Erythroblast (primary cell): ENCODE measurements around the gene AMPH.
"Not testable (repeated sequence)": the region's sequence is repeated elsewhere in the genome, so short reads cannot be mapped to it uniquely, and the experiment has no call there.

Source experiments
- DNase-seq, 2 experiments: peaks; one replicate each; lab custom pipeline; 2025; lab: John Stamatoyannopoulos, UW
- GATA1 ChIP-seq: IDR thresholded peaks from 2 replicates; pipeline ENCODE4 v1.6.1; 2011; ENCODE audit warnings: low read depth, mild to moderate bottlenecking, control low read depth, low read length, moderate library complexity
- POLR2A ChIP-seq: IDR thresholded peaks from 2 replicates; pipeline ENCODE4 v1.6.1; 2011; ENCODE audit warnings: mild to moderate bottlenecking, low read length

AMPH gene

DNA sequence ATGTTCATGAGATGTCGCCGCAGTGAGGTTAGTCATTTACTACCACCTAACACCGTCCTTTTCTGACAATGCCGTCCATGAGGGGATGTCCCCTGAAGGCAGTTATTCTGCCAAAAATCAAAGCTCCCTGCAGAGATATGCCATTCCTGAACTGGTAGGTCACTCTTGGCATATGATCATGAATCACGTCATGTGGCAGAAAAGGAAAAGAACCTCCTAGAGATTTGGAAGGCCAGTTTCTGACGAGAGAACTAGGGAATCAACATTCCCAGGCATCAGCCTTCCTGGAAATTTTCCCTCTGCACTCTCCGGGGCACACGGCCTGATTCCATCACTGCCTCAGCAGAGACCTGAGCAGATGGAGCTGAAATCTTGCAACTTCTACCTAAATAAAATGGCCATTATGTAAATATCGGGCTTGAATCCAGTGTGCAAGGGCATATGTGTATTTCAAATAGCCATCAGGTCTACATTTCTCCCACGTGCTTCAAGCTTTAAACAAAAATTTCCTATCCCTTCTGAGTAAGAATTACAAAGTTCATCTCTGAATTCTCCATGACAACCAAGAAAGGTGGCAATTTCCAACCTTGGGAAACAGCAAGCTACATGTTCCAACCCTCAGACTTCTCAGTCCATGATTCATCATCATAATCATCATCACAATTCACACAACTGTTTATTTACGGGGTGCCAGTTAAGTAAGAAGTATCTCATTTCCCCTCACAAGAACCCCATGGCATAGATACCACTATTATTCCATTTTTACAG is 46.5 kb downstream of the AMPH start:
- TF ChIP-seq POLR2A (no peak), GATA1 (no peak)
- DNase-seq = no peak

DNA sequence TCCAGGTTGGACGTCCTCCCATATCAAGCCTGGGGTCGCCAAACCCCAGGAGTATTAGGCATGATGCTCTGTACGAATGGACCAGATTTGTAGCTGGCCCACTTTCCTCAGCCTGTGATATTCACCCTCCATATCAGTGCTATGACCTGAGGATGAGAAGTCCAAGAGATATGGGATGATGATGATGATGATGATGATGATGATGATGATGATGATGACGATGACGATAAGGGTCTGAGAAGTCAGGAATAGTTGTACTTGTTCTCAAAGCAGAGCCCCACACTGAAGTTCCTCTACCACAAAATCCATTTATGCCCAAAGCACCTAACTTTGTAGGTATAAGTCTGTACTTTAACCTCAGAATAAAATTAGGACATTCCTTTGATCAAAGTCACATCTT is 50.7 kb downstream of the AMPH start:
- no peak for TF ChIP-seq POLR2A
- no peak for TF ChIP-seq GATA1
- no peak for DNase-seq

DNA sequence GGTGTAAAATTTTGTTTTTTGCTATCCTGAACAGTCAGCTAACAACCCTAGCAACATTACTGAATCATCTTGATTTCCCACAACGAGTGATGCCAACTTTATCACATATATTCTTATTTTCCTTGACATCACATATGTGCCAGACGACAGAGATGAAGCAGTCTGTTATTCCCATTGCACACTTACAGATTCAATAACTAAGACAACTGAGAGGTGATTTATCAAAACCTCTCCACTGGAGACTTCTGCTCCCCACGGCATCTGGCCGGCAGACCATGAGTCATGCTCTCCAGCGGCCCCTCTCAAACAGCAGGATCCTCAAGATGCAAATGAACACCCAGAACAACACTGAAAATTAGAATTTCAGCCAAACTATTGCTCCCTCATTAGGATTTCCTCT is 57.1 kb downstream of the AMPH start:
- TF ChIP-seq GATA1 (no peak), POLR2A (no peak)
- no peak for DNase-seq

DNA sequence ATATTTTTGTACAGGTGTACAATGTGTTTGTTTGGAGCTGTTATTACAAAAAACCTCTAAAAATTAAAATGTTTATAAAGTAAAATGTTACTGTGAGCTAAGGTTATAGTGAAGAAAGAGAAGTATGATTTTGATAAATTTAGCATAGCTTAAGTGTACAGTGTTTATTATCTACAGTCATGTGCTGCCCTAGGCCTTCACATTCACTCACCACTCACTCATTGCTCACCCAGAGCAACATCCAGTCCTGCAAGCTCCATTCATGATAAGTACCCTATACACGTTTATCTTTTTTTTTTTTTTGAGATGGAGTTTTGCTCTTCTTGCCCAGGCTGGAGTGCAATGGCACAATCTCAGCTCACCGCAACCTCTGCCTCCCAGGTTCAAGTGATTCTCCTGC is 59.6 kb downstream of the AMPH start:
- not testable (repeated sequence) for DNase-seq

DNA sequence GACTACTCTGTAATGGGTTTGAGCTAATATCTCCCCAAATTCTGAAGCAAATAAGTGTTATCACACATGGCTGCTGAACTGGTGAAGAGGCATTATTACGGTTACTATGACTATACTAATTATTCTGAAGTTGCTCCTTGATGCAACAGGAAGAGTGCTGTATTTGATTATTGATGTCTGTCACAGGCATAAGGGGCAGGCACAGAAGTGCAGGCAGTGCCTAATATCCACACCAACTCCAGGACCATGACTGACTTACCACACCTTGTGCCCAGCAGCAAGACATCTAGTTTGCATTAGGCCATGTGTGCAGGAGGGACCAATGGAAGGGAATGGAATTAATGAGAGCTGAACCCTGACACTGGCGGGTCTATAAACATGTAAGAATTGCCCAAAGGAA is 62.7 kb downstream of the AMPH start:
- TF ChIP-seq POLR2A (no peak), GATA1 (no peak)
- no peak for DNase-seq

DNA sequence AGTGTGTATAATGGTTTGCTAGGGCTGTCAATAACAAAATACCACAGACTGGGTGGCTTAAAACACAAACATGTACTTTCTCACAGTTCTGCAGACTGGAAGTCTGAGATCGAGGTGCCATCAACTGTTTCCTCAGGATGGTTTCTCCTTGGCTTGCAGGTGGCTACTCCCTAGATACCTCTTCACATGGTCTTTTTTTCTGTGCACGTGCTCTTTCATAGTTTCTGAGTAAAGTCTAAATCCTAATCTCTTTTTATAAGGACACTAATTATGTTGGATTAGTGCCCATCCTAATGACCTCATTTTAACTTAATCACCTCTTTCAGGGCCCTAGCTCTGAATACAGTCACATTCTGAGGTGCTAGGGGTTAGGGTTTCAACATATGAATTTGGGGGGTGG is 65.9 kb downstream of the AMPH start:
- no peak for DNase-seq
- TF ChIP-seq POLR2A (no peak), GATA1 (no peak)

DNA sequence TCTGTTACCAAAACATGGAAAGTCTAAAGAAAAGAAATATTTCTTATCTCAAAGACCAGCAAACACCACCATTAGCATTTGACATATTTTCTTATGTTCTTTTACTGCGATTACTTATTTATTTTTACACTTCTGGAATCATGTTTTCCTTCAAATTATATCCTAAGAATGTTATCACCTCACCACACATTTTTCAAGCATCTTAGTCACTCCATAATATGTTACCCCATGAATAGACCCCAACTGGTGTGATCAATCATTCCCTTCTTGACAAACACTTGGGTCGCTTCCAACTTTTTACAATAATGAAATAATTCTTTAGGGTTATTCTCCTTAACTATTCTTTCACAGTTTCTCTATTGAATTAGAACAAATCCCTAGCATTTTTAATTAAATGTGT is 67.4 kb downstream of the AMPH start:
- no peak for TF ChIP-seq POLR2A
- TF ChIP-seq GATA1 = no peak
- no peak for DNase-seq

DNA sequence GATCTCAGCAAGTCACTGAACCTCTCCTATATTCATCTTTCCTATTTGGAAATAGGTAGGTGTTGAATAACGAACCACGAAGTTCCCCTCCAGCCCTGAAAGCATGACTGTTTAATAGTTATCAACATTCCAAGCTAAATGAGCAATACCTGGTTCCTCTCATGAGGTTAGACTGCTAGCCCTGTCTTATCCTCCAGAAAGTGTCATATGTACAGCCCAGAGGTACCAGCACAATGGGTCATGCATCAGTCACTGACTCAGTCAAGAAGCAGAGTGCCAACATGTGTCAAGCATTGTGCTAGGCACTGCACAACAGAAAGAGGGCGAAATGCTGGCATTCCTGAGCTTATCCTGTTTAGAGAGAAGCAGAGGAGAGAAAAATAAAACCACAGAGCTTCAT is 70.0 kb downstream of the AMPH start:
- no peak for DNase-seq

DNA sequence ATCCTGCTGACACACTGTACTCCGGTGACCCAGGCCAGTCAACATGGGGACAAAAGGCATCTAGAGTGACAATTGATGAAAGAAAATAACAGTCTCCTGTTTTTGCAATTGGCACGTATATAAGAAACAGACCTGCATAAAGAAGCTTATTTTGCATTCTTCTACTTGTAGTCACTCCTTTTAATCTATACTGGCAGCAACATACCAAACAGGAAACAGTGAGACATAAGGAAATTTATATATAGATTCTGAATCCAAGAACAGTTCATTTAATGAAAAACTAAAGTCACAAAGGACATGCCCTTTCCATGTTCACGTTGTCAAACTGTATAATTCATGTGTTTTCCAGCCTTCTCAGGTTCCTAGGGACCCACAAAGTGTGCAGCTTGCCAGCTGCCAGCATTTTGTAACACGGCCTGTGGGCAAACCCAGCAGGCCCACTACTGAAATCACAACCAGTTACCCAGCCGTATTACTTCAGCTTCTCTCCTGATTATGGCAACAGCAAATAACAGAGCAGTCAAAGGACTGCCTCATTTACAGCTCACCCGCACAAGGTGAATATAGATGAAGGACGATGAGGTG is 72.3 kb downstream of the AMPH start:
- DNase-seq = no peak
- TF ChIP-seq GATA1 (no peak), POLR2A (no peak)

More for the DNA sequence above, 70.0 kb downstream of the AMPH start:
- no peak for TF ChIP-seq GATA1
- TF ChIP-seq POLR2A = no peak

DNA sequence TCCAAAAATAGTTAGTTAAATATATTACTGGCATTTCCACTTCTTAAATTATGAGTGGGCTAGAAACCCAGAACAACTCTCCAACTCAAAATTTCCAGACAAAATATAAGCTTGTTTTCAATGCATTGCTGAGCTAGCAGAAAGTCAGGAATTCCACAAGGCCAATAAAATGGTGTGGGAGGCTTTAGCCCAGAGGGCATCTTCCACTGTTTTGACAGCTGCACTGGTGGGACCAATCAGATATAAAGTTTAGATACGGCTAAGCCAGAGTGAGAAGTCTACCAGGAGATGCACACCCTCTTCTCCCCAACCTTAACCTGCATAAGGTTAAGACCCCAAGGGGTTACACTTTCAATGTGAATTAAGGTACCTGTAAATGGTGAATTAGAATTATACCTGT is 76.6 kb downstream of the AMPH start:
- TF ChIP-seq GATA1 (no peak), POLR2A (no peak)
- no peak for DNase-seq

DNA sequence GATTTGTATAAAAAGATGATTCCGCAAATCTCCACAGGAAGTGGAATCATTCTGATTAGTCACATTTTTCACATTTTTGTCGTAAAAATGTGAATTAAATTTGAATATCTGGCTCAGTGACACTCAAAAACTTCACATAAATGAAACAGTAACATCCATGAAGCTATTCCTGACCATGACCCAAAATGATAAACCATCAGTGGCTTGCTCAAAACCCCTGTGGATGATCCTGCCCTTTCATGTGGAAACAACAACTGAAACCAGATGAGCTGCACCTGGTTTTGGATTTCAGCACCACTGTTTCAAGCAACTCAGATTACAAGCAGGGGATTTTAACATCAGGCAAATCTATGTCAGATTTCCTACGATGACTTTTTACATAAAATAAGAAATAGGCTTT is 80.3 kb downstream of the AMPH start:
- no peak for DNase-seq
- TF ChIP-seq GATA1 (no peak), POLR2A (no peak)

DNA sequence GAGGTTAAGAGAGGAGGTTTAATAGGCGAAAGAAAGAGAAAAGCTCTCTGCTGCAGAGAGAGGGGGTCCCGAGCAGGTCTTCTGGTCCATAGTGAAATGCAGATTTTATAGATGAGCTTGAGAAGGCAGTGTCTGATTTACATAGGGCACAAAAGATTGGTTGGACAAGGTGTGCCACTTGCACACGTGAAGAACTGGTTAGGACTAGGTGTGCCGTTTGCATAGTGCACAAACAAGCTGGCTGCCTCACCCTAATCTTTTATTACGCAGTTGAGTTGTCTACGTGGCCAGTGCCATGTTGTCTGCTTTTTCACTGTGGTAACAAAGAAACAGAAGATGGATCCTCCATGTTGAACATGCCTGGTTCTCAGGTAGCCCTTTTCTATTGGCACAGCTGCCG is 82.6 kb downstream of the AMPH start:
- TF ChIP-seq GATA1 (no peak), POLR2A (no peak)
- DNase-seq = no peak

DNA sequence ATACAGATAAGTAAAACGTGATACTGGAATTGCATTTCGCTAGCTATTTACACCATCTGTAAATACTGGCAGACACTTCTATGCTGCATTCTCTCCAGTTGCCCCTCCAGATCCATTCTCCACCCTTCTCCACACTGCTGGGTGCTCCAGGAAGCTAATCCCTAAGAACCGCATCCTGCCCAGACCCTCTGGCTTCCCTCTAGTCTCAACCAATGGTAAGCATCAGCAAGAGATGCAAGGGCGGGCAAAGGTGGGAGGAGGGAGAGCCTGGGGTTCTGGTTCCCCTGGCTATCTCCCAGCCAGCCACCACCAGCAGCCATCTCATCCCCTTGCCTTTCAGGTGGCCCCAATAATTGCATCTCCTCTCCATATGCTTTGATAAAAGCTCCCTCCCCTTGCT is 84.4 kb downstream of the AMPH start:
- TF ChIP-seq POLR2A (no peak), GATA1 (no peak)
- no peak for DNase-seq

DNA sequence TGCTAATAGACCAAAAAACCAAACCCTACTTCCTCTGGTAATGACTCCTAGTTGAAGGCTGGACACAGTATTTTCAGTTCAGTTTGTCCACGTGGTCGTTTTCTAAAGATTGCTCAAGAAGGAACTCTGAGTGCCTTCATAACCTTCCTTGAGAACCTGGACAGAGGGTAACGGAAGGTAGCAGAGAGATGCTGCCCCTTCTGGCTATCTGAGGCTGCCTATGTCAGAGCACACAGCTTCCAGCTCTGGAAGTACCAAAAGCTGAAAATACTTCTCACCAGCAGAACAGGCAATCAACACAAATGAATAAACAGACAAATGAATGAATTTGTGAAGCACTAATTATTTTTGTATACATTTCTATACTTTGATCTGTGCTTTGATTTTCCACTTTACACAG is 85.2 kb downstream of the AMPH start:
- no peak for DNase-seq
- no peak for TF ChIP-seq POLR2A
- no peak for TF ChIP-seq GATA1

DNA sequence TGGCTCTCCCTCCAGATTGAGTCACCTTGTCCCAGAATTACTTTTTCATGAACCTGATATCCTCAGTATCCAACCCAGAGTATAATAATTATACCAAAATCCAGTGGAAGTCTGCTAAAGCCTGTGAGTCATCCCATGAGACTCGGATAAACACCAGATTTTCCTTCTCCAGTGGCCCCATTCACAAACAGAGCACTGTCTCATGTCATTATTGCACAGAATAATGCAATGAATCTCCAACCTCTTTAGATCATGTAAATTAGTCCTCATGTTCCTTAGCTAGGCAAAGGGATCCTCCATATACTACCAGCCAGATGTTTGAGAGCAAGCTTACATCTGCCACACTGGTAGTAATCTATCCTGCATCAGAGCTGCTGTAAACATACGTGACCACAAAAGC is 89.0 kb downstream of the AMPH start:
- DNase-seq = no peak
- no peak for TF ChIP-seq POLR2A
- no peak for TF ChIP-seq GATA1

DNA sequence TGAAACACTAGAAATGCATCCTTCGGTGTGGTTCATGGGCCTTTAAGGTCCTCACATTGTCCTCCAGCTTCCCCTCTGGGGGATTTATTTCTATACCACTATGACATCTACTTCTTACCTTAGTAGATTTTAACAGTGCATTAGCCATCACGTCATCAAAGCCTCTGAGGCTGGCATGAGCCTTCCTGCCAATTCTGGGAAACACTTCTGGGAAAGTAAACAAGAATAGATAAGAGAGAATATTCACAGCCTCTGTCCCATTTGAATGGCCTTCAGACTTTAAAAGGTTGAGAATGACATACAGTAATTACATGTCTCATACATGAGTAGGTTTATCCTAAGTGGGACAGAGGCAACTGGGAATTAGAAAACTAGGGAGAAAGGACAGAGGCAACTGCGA is 89.7 kb downstream of the AMPH start:
- TF ChIP-seq GATA1 = no peak
- no peak for TF ChIP-seq POLR2A
- no peak for DNase-seq
